ENCODE data around the gene TBC1D22A. TPM values are rescaled to one million over a fixed set of nuclear protein-coding genes. Genes with fewer than 3 reads are reported as not detected.

The TBC1D22A gene
- total and polyA plus RNA-seq, 2 donors (not counting 3 experiments of a cell fraction or from before 2014, with no cell fraction given), result 26.1 to 32.4 TPM

GRCh38 chr22:46845296-46846149 is 83.1 kb downstream of the TBC1D22A start:
- Histone ChIP-seq H3K4me2 (ENCODE audit: insufficient read depth, low read length) (peak overlapping the region; percentile 68), H3K9ac (replicated peaks; ENCODE audit: extremely low read depth, insufficient read depth, low read length) (peak overlapping the region; percentile 46), H3K27ac (ENCODE audit: insufficient read depth, low read depth, low read length) (peak overlapping the region; percentile 14), H3K4me1 (ENCODE audit: control insufficient read depth, extremely low read depth, insufficient read depth, low read length) (peaks cover 16% of the 10 kb centered on the region), H2AFZ (ENCODE audit: low read depth, low read length) (no peak overlapping the region), H4K20me1 (replicated peaks; ENCODE audit: control insufficient read depth, extremely low read depth, insufficient read depth, low read length) (no peaks in the 10 kb centered on the region), H3K9me1 (replicated peaks; ENCODE audit: control insufficient read depth, extremely low read depth, insufficient read depth, low read length) (no peaks in the 10 kb centered on the region), H3K27me3 (ENCODE audit: control insufficient read depth in 2 of 2, insufficient read depth in 2 of 2, low read length in 2 of 2) (no peaks in the 10 kb centered on the region), H3K4me3 (replicated peaks in 1 of 3; ENCODE audit: insufficient read depth in 1 of 3, low read depth in 1 of 3, low read length in 3 of 3) (peak overlapping the region in 2 of 3 experiments; percentile 14 to 61), H3K79me2 (ENCODE audit: control insufficient read depth, insufficient read depth, low read length) (peaks cover 4% of the 10 kb centered on the region), H3K36me3 (ENCODE audit: control insufficient read depth in 2 of 2, extremely low read depth in 1 of 2, insufficient read depth in 2 of 2, low read length in 2 of 2) (peaks cover 0 to 3% of the 10 kb centered on the region in 2 experiments), H3K9me3 (replicated peaks; ENCODE audit: control insufficient read depth, insufficient read depth, low read length) (no peaks in the 10 kb centered on the region)
- peak; percentile 22 to 44 for TF ChIP-seq CTCF (IDR thresholded peaks at IDR 0.05; ENCODE audit: extremely low read depth in 1 of 2, insufficient read depth in 1 of 2, low read depth in 1 of 2, low read length in 2 of 2)
- no peak for TF ChIP-seq FOS (IDR thresholded peaks at IDR 0.05; ENCODE audit: borderline replicate concordance, insufficient read depth, low read length)
- CTCF ChIA-PET, result interaction anchor here (0.6 to 4.4 kb wide), 40 partner anchors 9 to 1646 kb away, joined by 3 to 82 read pairs (median 4); no protein-coding TSS in a partner anchor
- DNase-seq (ENCODE audit: low read depth, low spot score) (peak; percentile 76), FAIRE-seq (peak; percentile 55)
- POLR2A ChIA-PET, result no interaction called here
- BruUV-seq (replicated peaks), result no TSS peak
- intact Hi-C loops (cut with micrococcal nuclease), result loop anchor here (1.0 to 5.0 kb wide), 5 partner anchors 16 to 1645 kb away; no protein-coding TSS in a partner anchor
- dilution Hi-C loops (cut with MboI; ENCODE audit: extremely low pct_ligation_motif_present, low sequenced_read_pairs), result no loop called here
